Measurements from ENCODE around the gene COL27A1.

The COL27A1 gene

GRCh38 chr9:114289571-114290481 lies 134.5 kb downstream of the COL27A1 start:
- FAIRE-seq = no peak

DNA sequence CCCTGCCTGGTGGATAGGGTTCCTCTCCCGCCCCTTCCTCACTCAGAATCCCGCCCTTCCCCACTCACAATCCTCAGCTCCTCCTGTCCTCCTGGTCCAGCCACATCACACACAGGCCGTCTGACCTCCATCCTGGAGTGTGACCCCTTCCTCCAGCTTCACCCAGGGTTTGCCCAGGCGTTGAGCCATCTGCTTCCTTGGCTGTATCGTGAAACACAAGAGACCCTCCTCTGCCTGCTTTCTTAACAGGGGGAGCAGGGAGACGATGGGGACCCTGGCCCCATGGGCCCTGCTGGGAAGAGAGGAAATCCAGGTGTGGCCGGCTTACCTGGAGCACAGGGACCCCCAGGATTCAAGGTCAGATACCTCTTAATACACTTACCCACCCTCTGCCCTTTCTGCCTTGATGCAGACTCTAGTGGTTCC lies 135.2 kb downstream of the COL27A1 start:
- FAIRE-seq = no peak

- FAIRE-seq = no peak
Observed at GRCh38 chr9:114291064-114291474, 135.7 kb downstream of the COL27A1 start.

GRCh38 chr9:114291886-114292590 lies 136.7 kb downstream of the COL27A1 start:
- no peak for FAIRE-seq

GRCh38 chr9:114294664-114295063 lies 139.3 kb downstream of the COL27A1 start:
- no peak for FAIRE-seq

DNA sequence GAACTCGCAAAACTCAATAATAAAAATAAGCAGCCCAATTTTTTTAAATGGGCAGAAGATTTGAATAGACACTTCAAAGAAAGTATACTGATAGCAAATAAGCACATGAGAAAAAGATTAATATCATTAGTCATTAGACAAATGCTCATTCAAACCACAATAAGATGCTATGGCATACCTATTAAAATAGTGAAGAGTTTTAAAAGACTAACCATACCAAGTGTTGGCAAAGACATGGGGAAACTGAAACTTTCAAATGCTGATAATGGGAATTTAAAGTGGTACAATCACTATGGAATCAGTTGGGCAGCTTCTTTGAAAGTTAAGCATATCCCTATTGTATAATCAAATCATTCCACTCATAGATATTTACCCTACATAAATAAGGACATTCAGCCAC lies 141.0 kb downstream of the COL27A1 start:
- no peak for FAIRE-seq

DNA sequence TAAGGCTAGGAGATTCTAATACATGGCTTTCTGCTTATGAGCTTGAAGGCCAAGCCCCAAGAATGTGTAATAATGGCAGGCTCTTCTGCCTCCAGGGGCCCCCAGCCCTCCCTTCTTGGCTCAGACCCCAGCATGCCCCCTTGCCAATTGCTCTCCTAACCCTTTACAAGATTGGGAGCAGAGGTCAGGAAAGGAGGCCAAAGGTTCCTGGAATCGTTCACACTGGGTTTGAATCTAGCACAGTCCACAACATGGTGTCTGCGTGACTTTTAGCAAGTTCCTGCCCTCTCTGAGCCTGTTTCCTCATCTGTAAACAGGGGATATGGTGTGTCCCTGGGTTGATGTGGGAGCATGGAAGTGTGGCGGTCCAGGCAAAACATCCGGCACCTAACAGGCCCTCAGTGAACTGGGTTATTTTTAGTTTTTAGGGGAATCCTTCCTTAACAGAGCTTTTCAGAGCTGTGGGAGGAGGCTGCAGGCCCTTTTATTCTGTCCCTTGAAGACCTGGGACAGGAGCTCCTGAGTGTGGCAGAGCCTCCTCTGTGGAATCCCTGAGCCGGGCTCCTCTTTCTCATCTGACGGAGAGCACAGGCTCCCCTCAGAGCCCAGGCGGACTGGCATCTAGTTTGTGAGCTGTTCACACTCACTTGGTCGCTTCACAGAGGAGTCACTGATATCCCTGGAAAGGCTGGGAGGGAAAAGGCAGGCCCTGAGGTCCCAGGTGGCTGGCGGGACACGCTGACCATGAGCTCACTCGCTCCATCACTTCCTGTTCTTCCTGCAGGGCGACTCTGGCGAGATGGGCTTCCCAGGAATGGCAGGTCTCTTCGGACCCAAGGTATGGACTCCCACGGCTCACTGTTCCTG lies 144.2 kb downstream of the COL27A1 start:
- FAIRE-seq = no peak

- no peak for FAIRE-seq
Observed at GRCh38 chr9:114300153-114300845, 145.0 kb downstream of the COL27A1 start.

DNA sequence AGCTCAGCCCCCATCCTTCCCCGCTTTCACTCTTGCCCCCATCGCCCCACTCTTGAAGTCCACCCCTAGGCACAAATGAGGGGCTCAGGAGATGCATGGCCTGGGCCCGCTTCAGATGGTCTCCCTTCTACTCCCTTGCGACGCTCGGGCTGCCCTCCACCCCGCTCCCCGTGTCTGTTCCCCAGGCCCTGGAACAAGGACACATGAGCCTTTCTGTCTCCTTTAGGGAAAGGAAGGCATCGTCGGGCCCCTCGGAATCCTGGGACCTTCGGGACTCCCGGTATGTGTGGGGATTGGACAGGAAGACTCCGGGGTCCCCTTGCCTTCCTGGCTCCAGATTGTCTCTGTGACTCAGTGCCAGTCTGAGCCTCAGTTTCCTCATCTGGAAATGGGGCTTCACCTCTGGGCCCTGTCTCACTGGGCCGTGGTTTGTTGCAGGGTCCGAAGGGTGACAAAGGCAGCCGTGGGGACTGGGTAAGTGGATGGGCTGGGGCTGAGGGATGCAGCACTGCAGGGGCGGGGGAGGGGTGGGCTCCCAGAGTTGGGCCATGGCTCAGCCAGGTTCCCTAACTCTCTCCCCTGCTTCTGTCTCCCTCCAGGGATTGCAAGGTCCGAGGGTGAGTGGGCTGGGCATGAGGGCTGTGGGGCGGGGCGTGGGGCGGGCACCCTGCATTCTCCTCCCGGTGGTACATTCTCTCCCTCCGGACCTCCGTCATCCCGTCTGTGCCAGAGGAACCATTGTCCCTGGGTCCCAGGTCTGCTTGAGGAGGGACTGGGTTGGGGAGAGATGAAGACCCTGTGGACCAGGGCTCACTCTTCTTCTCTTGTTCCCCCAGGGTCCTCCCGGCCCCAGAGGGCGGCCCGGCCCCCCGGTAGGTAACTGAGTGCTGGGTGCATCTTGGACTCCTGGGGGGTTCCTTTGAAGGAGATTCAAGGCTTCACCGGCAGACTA lies 145.8 kb downstream of the COL27A1 start:
- FAIRE-seq = no peak

- FAIRE-seq = no peak
Observed at GRCh38 chr9:114301798-114302565, 146.6 kb downstream of the COL27A1 start.

- FAIRE-seq = no peak
Observed at GRCh38 chr9:114302727-114303126, 147.4 kb downstream of the COL27A1 start.

DNA sequence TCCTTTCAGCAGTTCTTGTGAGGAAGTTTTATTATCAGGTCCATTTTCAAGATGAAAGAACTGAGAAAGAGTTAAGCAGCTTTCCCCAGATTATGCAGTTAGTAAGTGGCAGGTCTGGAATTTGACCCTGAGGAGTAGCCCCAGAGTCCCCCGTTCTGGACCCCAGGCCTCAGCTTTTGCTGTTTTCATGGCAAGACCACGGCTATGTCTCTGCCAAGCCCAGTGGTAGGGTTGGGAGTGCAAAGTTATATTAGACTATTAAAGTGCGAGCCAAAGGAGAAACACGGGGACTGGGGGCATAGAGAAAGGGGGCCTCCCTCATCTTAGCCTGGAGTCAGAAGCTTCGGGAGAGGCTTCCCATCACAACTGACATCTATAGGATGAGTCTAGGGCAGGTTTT lies 148.2 kb downstream of the COL27A1 start:
- FAIRE-seq = no peak

- FAIRE-seq = no peak
Observed at GRCh38 chr9:114303977-114304376, 148.6 kb downstream of the COL27A1 start.

- no peak for FAIRE-seq
Observed at GRCh38 chr9:114304416-114305188, 149.3 kb downstream of the COL27A1 start.

DNA sequence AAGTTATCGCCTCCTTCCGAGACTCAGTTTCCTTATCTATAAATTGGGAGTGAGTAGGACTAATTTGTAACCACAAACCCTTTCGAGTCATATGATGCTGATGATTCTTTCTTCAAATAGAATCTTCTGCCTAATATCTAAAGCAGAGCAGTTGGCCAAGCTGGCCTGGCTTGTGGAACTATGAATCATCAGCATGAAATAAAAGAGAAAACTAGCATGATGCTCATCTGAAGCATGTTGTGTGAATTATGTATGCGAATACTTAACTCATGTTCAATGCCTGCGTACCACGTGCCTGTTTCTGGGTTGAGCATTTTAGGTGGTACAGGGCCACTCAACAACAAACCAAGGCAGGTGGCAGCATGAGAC lies 152.5 kb downstream of the COL27A1 start:
- FAIRE-seq = no peak

DNA sequence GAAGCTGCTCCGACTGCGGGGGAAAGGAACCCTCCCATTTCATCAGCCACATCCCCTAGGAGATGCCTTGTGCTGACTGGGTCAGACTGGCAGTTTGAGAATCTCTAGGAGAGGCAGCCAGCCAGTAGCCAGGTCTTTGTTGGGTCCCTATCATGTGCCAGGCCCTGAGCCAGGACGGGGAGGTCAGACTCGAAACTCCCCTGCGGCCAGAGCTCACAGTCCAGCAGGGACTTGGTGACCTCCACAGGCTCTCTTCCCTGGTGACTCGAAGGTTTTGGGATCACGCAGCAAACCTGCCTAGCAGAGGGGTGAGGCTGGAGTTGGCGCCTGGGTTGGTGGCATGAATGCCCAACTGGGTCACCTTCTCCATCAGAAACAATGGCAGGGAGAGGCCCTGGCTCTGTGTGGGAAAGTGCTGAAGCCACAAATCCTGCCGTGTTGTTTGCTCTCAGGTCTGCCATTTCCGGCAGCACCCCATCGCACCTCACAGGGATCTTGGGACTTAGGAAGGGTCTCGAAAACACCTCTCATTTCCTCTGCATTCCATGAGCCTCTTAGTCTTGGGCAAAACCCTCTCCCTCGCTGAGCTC lies 153.1 kb downstream of the COL27A1 start:
- FAIRE-seq = no peak

- FAIRE-seq = no peak
Observed at GRCh38 chr9:114309096-114309495, 153.8 kb downstream of the COL27A1 start.

- FAIRE-seq = no peak
Observed at GRCh38 chr9:114310471-114311450, 155.4 kb downstream of the COL27A1 start.

Data from islet of Langerhans (tissue), 1 donor.